Peyer's patch (tissue), 4 donors: ENCODE data around the gene CP. TPM values are rescaled to one million over a fixed set of nuclear protein-coding genes. Genes with fewer than 3 reads are reported as not detected.

Experiments
- DNase-seq, 3 donors: peaks; one replicate each; pipeline ENCODE4 v3.0.0-alpha.2; 2017 to 2019
- H3K27ac ChIP-seq, 4 donors: fragments of 200-600 bp; sonication (generic); one replicate each; pipeline ENCODE4 v1.5.1; 2016 to 2019
- H3K27me3 ChIP-seq, 2 donors: fragments of 200-600 bp; sonication (generic); one replicate each; pipeline ENCODE4 v1.5.1; 2019
- H3K36me3 ChIP-seq, 3 donors: fragments of 200-600 bp; sonication (generic); one replicate each; pipeline ENCODE4 v1.5.1; 2016 to 2019
- H3K4me1 ChIP-seq, 4 donors: fragments of 200-600 bp; sonication (generic); one replicate each; pipeline ENCODE4 v1.5.1; 2016 to 2019
- H3K4me3 ChIP-seq, 4 donors: fragments of 200-600 bp; sonication (generic); 1 replicate in 3 of 4; 2 replicates in 1 of 4; pipeline ENCODE4 v1.5.1; 2016 to 2019; ENCODE audit warnings: mild to moderate bottlenecking in 1 of 4
- H3K9me3 ChIP-seq, 4 donors: fragments of 200-600 bp; sonication (generic); one replicate each; pipeline ENCODE4 v1.5.1; 2016 to 2019; ENCODE audit warnings: mild to moderate bottlenecking in 1 of 4
- POLR2A ChIP-seq, 2 donors: fragments of 450-650 bp; IDR thresholded peaks; one replicate each; pipeline ENCODE4 v1.5.1; 2017; ENCODE audit warnings: antibody characterized with exemption in 2 of 2, mild to moderate bottlenecking in 2 of 2, moderate library complexity in 2 of 2
- total RNA-seq, 4 donors: library from RNA; depleted of rRNA; stranded (reverse); fragments of >200 nt; gene quantifications; one replicate each; pipeline ENCODE4 v1.1.0, GENCODE V29; 2016
- TF ChIP-seq, protein P1 (sequence below), 6 experiments: fragments of 450-650 bp in 4 of 6; fragments of 200-600 bp in 2 of 6; sonication (generic) in 1 of 6; IDR thresholded peaks; one replicate each; pipeline ENCODE4 v1.5.1; 2017 to 2019; ENCODE audit warnings: antibody characterized with exemption in 6 of 6, mild to moderate bottlenecking in 3 of 6, moderate library complexity in 1 of 6

Gene CP
- total RNA-seq, 4 donors from 2014 or later: 4.7 to 37.8 (median 19.2) TPM

DNA sequence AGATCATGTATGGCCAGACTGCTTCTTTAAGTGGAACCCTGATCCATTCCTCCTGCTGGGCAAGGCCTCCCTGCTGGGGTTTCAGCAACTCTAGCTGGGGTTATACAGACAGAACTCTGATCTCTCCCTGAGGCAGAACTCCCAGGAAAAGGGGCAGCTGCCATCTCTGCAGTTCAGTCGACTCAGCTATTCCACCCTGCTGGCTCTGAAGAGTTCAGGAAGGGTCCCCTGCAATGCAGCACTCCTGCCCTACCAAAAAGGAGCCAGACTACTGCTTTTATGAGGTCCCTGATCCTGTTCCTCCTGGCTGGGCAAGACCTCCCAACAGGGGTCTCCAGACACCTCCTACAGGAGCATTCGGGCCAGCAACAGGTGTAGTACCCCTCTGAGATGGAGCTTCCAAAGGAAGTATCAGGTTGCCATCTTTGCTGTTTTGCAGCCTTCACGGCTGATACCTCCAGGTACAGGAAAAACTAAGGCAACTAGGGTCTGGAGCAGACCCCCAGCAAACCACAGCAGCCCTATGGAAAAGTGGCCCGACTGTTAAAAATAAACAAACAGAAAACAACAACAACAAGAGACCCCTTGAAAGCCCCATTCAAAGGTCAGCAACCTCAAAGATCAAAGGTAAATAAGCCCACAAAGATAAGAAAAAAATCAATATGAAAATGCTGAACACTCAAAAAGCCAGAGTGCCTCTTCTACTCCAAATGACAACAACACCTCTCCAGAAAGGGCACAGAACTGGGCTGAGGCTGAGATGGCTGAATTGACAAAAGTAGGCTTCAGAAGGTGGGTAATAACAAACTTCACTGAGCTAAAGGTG is 14.2 kb upstream of the CP start:
- TF ChIP-seq, protein P1, sequence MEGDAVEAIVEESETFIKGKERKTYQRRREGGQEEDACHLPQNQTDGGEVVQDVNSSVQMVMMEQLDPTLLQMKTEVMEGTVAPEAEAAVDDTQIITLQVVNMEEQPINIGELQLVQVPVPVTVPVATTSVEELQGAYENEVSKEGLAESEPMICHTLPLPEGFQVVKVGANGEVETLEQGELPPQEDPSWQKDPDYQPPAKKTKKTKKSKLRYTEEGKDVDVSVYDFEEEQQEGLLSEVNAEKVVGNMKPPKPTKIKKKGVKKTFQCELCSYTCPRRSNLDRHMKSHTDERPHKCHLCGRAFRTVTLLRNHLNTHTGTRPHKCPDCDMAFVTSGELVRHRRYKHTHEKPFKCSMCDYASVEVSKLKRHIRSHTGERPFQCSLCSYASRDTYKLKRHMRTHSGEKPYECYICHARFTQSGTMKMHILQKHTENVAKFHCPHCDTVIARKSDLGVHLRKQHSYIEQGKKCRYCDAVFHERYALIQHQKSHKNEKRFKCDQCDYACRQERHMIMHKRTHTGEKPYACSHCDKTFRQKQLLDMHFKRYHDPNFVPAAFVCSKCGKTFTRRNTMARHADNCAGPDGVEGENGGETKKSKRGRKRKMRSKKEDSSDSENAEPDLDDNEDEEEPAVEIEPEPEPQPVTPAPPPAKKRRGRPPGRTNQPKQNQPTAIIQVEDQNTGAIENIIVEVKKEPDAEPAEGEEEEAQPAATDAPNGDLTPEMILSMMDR (IDR thresholded peaks at IDR 0.05): no peak
- Histone ChIP-seq H3K4me1 (no peaks in the 10 kb centered on the region), H3K4me3 (no peak overlapping the region), H3K9me3 (no peaks in the 10 kb centered on the region), H3K27ac (no peak overlapping the region), H3K27me3 (no peaks in the 10 kb centered on the region), H3K36me3 (no peaks in the 10 kb centered on the region)
- no peak for DNase-seq

DNA sequence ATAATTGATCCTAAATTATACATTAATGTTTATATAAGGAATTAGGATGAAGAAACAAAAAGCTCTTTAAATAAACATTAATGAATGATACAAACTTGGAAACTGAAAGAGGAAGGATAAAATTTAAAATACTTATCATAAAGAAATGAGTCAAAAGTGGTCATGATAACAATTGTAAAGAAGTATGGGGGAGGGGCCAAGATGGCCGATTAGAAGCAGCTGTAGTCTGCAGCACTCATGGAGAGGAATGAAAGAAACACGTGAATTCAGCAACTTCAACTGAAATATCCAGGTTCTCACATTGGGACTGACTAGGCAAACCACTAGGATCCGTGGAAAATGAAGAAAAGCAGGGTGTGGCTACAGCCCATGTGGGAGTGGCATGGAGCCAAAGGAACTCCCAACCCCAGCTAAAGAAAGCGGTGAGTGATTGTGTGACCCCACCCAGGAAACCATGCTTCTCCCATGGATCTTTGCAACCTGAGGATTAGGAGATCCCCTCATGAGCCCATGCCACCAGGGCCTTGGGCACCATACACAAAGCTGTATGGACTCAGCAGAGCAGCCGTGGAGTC is 13.1 kb upstream of the CP start:
- Histone ChIP-seq H3K4me3 (no peak overlapping the region), H3K9me3 (no peaks in the 10 kb centered on the region), H3K36me3 (no peaks in the 10 kb centered on the region), H3K4me1 (no peaks in the 10 kb centered on the region), H3K27ac (no peak overlapping the region), H3K27me3 (no peaks in the 10 kb centered on the region)
- no peak for DNase-seq
- no peak for TF ChIP-seq POLR2A (IDR thresholded peaks at IDR 0.05)
- TF ChIP-seq, protein P1 (IDR thresholded peaks at IDR 0.05): no peak

- Histone ChIP-seq H3K4me3 (no peak overlapping the region), H3K36me3 (no peaks in the 10 kb centered on the region), H3K4me1 (no peaks in the 10 kb centered on the region), H3K27ac (no peak overlapping the region), H3K27me3 (no peaks in the 10 kb centered on the region), H3K9me3 (no peaks in the 10 kb centered on the region)
- TF ChIP-seq, protein P1 (IDR thresholded peaks at IDR 0.05): no peak
- TF ChIP-seq POLR2A (IDR thresholded peaks at IDR 0.05): no peak
- DNase-seq: no peak
Observed at GRCh38 chr3:149233323-149233722, 11.7 kb upstream of the CP start.

DNA sequence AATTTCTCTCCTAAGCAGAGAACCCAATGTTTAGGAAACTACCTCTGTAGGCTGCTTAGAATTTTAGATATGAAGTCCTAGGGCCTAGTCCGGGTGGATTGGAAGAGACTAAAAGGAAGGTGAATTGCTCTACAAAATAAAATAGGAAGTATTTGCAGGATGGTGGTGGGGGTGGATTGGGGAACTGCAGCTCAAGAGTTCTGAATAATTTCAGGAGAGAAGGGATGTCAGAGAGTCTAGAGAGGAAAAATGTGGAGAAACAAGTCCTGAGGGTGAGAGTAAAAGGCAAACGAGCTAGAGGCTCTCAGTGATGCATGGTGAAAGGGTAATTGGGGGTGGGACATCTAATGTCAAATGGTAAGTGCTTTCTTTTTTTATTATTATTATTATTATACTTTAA is 10.2 kb upstream of the CP start:
- H3K36me3 ChIP-seq: no peaks in the 10 kb centered on the region
- H3K4me3 ChIP-seq: no peak overlapping the region
- no peaks in the 10 kb centered on the region for H3K27me3 ChIP-seq

GRCh38 chr3:149227591-149228268 is 6.1 kb upstream of the CP start:
- H3K27me3 ChIP-seq: no peaks in the 10 kb centered on the region
- H3K4me3 ChIP-seq: no peak overlapping the region
- no peak for DNase-seq

More for the DNA sequence above, 10.2 kb upstream of the CP start:
- DNase-seq: no peak
- no peak overlapping the region for H3K27ac ChIP-seq
- TF ChIP-seq, protein P1 (IDR thresholded peaks at IDR 0.05): no peak
- TF ChIP-seq POLR2A (IDR thresholded peaks at IDR 0.05): no peak
- H3K9me3 ChIP-seq: no peaks in the 10 kb centered on the region
- no peaks in the 10 kb centered on the region for H3K4me1 ChIP-seq

More at GRCh38 chr3:149227591-149228268, 6.1 kb upstream of the CP start:
- no peak for TF ChIP-seq POLR2A (IDR thresholded peaks at IDR 0.05)
- TF ChIP-seq, protein P1 (IDR thresholded peaks at IDR 0.05): no peak
- Histone ChIP-seq H3K4me1 (no peaks in the 10 kb centered on the region), H3K27ac (no peak overlapping the region), H3K36me3 (no peaks in the 10 kb centered on the region), H3K9me3 (no peaks in the 10 kb centered on the region)
